ENCODE measurements around the gene UTP15.

DNA sequence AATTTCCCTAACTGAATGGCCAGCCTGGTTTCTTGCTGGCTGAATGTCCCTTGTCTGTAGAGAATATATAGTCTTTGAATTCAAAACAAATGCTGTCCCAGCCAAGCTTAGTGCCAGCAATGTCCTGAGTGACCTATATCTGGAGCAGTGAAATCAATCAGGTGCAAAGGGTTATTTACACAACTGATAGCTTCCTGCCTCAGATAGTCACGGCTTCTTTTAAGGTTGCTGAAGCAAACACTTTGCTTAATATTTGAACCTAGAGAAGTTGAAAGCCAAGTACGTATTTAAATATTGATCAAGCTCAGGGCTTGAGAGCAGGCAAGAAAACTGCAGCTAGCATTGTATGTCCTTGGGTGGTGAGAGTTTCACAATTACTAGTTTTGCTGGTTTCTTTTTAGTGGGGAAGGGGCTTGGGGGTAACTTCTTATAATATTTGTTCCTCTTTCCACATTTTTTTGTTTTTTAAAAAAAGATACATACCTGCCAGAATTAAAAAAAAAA, 58.4 kb downstream of the UTP15 start:
- TF ChIP-seq POLR2A (IDR thresholded peaks at IDR 0.05; ENCODE audit: low read depth, low read length) (no peak), TAF1 (IDR thresholded peaks at IDR 0.05; ENCODE audit: borderline replicate concordance, low read depth, low read length) (no peak), POLR2AphosphoS5 (IDR thresholded peaks at IDR 0.05; ENCODE audit: low read depth, low read length) (no peak)
